GM23248 (cell line): ENCODE measurements around the gene FOXS1. TPM values are rescaled to one million over a fixed set of nuclear protein-coding genes. Genes with fewer than 3 reads are reported as not detected.

Source experiments
- DNase-seq: peaks from one replicate; pipeline ENCODE4 v3.0.0-alpha.2; 2015
- H2AFZ ChIP-seq: fragments of 200-600 bp; sonication (generic); 2 replicates; pipeline ENCODE4 v1.6.1; 2016; ENCODE audit warnings: antibody characterized with exemption
- H3F3A ChIP-seq: fragments of 200-600 bp; sonication (generic); 2 replicates; pipeline ENCODE4 v1.6.1; 2016; ENCODE audit warnings: mild to moderate bottlenecking, antibody characterized with exemption, mixed run types; ENCODE audit not compliant: insufficient read depth
- H3K27ac ChIP-seq: fragments of 200-600 bp; sonication (generic); 2 replicates; pipeline ENCODE4 v1.5.1; 2016; ENCODE audit warnings: mild to moderate bottlenecking
- H3K27me3 ChIP-seq: fragments of 200-600 bp; sonication (generic); replicated peaks from 2 replicates; pipeline ENCODE4 v1.6.1; 2016; ENCODE audit warnings: mild to moderate bottlenecking; ENCODE audit not compliant: insufficient read depth
- H3K36me3 ChIP-seq: fragments of 200-600 bp; sonication (generic); 2 replicates; pipeline ENCODE4 v1.6.1; 2016; ENCODE audit warnings: low read depth, mild to moderate bottlenecking
- H3K4me1 ChIP-seq: fragments of 200-600 bp; sonication (generic); 2 replicates; pipeline ENCODE4 v1.6.1; 2016; ENCODE audit warnings: mild to moderate bottlenecking; ENCODE audit not compliant: insufficient read depth
- H3K4me2 ChIP-seq: fragments of 200-600 bp; sonication (generic); one replicate; pipeline ENCODE4 v1.6.1; 2016; ENCODE audit warnings: mild to moderate bottlenecking; ENCODE audit not compliant: unreplicated experiment
- H3K4me3 ChIP-seq: fragments of 200-600 bp; sonication (generic); 2 replicates; pipeline ENCODE4 v1.5.1; 2016; ENCODE audit warnings: mild to moderate bottlenecking
- H3K79me2 ChIP-seq: fragments of 200-600 bp; sonication (generic); 2 replicates; pipeline ENCODE4 v1.6.1; 2016; ENCODE audit warnings: mild to moderate bottlenecking; ENCODE audit not compliant: insufficient read depth
- H3K9ac ChIP-seq: fragments of 200-600 bp; sonication (generic); 2 replicates; pipeline ENCODE4 v1.6.1; 2016; ENCODE audit warnings: mild to moderate bottlenecking
- H3K9me2 ChIP-seq: fragments of 200-600 bp; sonication (generic); 2 replicates; pipeline ENCODE4 v1.6.1; 2016; ENCODE audit warnings: mixed run types, mild to moderate bottlenecking, moderate library complexity; ENCODE audit not compliant: insufficient read depth
- H3K9me3 ChIP-seq: fragments of 200-600 bp; sonication (generic); one replicate; pipeline ENCODE4 v1.6.1; 2017; ENCODE audit warnings: low read depth
- H4K20me1 ChIP-seq: fragments of 200-600 bp; sonication (generic); 2 replicates; pipeline ENCODE4 v1.6.0; 2016; ENCODE audit not compliant: insufficient read depth
- EZH2 ChIP-seq: fragments of 200-600 bp; sonication (generic); IDR thresholded peaks from 2 replicates; pipeline ENCODE4 v1.6.1; 2018; ENCODE audit warnings: antibody characterized with exemption, mild to moderate bottlenecking; ENCODE audit not compliant: insufficient read depth, poor library complexity, severe bottlenecking
- EZH2phosphoT487 ChIP-seq: fragments of 200-600 bp; sonication (generic); IDR thresholded peaks from 2 replicates; pipeline ENCODE4 v1.6.1; 2018; ENCODE audit warnings: antibody characterized with exemption, moderate library complexity, mild to moderate bottlenecking, low read depth; ENCODE audit not compliant: insufficient read depth
- WGBS, 2 experiments: methylation state at CpG; one replicate each; pipeline ENCODE4 v1.1.6; 2015 to 2017; ENCODE audit warnings: low lambda C conversion rate in 2 of 2, low coverage in 1 of 2; ENCODE audit errors: missing lambda C conversion rate in 2 of 2; 5-methylcytosine and 5-hydroxymethylcytosine counted together
- in situ Hi-C: fragments of 300-500 bp; cut with MboI; formaldehyde crosslinking; loops from 2 replicates; pipeline ENCODE4 v1.15.0; 2020
- polyA plus RNA-seq: library from polyadenylated mRNA; unstranded; fragments of >200 nt; fragmentation: Nextera tagmentation; extraction: Ambion mirVana; gene quantifications from 2 replicates; pipeline ENCODE4 v1.2.1, GENCODE V29; 2016
- total RNA-seq: library from RNA; depleted of rRNA; stranded (reverse); fragments of >200 nt; shearing (Covaris generic); gene quantifications from 2 replicates; pipeline ENCODE4 v1.2.3, GENCODE V29; 2014

FOXS1 gene
- total and polyA plus RNA-seq, 2 experiments from 2014 or later: not detected

DNA sequence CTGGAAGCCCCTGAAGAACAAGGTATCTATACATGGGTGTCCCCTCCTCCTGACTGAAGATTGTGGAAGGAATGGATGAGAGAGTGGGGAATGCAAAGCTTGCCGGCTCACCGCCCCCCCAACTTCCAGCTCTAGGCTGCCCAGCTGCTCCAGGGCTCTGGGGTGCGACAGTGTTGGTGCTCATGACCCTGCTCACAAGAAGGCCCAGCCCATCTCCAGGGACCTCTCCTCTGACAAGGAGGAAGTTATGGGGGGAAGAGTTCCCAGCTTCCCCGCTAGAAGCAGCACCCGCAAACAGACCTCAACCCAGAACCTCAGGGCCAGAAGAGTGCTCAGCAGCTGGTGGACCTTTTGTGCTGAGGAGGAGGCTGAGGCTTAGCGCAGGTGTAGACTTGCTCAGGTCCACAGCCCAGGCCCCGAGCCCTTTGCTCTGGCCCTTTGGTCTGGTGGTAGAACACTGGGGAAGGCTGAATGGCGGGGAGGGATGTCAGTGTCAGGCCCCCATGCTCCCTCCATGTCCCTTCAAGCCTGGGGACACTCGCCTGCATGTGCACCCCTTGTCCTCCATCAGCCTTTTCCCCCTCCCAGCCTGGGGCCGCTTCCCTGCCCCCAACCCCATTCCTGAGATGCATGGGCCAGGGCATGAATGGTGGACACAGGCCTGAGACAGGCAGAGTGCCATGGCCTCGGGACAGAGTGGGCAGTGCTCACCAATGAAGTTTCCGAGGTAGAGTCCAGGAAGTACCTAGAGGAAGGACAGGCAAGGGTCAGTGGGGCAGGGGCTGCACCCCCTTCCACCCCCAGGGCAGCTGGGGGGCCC, 23.7 kb upstream of the FOXS1 start:
- no peak overlapping the region for H2AFZ ChIP-seq
- DNase-seq: no peak
- no peak overlapping the region for H3K4me2 ChIP-seq
- H4K20me1 ChIP-seq: no peaks in the 10 kb centered on the region
- H3K36me3 ChIP-seq: no peaks in the 10 kb centered on the region
- 69 to 79% methylated on average over 12 of the region's 12 CpGs for WGBS, 2 experiments
- in situ Hi-C loops: no loop called here
- H3K79me2 ChIP-seq: no peaks in the 10 kb centered on the region
- no peak overlapping the region for H3K4me3 ChIP-seq
- H3K9ac ChIP-seq: no peak overlapping the region
- no peaks in the 10 kb centered on the region for H3K4me1 ChIP-seq
- H3K27ac ChIP-seq: no peak overlapping the region
- no peaks in the 10 kb centered on the region for H3K9me2 ChIP-seq
- H3K27me3 ChIP-seq: peaks cover 57% of the 10 kb centered on the region
- no peaks in the 10 kb centered on the region for H3F3A ChIP-seq
- H3K9me3 ChIP-seq: no peaks in the 10 kb centered on the region
- TF ChIP-seq EZH2: no peak
- no peak for TF ChIP-seq EZH2phosphoT487

- in situ Hi-C loops: no loop called here
- no peak for DNase-seq
- no peak overlapping the region for H3K4me3 ChIP-seq
- H3K4me2 ChIP-seq: no peak overlapping the region
- no peak for TF ChIP-seq EZH2
- no peak for TF ChIP-seq EZH2phosphoT487
- no peak overlapping the region for H3K27ac ChIP-seq
- no peaks in the 10 kb centered on the region for H3K4me1 ChIP-seq
- H2AFZ ChIP-seq: no peak overlapping the region
- no peaks in the 10 kb centered on the region for H3K79me2 ChIP-seq
- no peaks in the 10 kb centered on the region for H3K9me2 ChIP-seq
- H4K20me1 ChIP-seq: no peaks in the 10 kb centered on the region
- peaks cover 50% of the 10 kb centered on the region for H3K27me3 ChIP-seq
- 60 to 68% methylated on average over 3 of the region's 3 CpGs for WGBS, 2 experiments
- H3K9ac ChIP-seq: no peak overlapping the region
- no peaks in the 10 kb centered on the region for H3F3A ChIP-seq
- no peaks in the 10 kb centered on the region for H3K9me3 ChIP-seq
- H3K36me3 ChIP-seq: no peaks in the 10 kb centered on the region
These were observed 20.8 kb upstream of the FOXS1 start for GRCh38 chr20:31866221-31866620.

GRCh38 chr20:31864521-31865400, 19.4 kb upstream of the FOXS1 start:
- in situ Hi-C loops: no loop called here
- no peak for DNase-seq
- no peak overlapping the region for H3K4me2 ChIP-seq
- H3K27me3 ChIP-seq: peaks cover 47% of the 10 kb centered on the region
- no peaks in the 10 kb centered on the region for H4K20me1 ChIP-seq
- no peak overlapping the region for H3K4me3 ChIP-seq
- H3K79me2 ChIP-seq: no peaks in the 10 kb centered on the region
- no peak overlapping the region for H2AFZ ChIP-seq
- no peak overlapping the region for H3K9ac ChIP-seq
- WGBS, 2 experiments: 72 to 74% methylated on average over 10 to 12 of the region's 12 CpGs
- no peak overlapping the region for H3K27ac ChIP-seq
- H3K36me3 ChIP-seq: no peaks in the 10 kb centered on the region
- H3K9me2 ChIP-seq: no peaks in the 10 kb centered on the region
- TF ChIP-seq EZH2phosphoT487 (no peak), EZH2 (no peak)
- H3K9me3 ChIP-seq: no peaks in the 10 kb centered on the region
- 0 out of 2 replicates have a peak, but pooled peaks cover 3% of the 10 kb centered on the region for H3K4me1 ChIP-seq
- no peaks in the 10 kb centered on the region for H3F3A ChIP-seq

DNA sequence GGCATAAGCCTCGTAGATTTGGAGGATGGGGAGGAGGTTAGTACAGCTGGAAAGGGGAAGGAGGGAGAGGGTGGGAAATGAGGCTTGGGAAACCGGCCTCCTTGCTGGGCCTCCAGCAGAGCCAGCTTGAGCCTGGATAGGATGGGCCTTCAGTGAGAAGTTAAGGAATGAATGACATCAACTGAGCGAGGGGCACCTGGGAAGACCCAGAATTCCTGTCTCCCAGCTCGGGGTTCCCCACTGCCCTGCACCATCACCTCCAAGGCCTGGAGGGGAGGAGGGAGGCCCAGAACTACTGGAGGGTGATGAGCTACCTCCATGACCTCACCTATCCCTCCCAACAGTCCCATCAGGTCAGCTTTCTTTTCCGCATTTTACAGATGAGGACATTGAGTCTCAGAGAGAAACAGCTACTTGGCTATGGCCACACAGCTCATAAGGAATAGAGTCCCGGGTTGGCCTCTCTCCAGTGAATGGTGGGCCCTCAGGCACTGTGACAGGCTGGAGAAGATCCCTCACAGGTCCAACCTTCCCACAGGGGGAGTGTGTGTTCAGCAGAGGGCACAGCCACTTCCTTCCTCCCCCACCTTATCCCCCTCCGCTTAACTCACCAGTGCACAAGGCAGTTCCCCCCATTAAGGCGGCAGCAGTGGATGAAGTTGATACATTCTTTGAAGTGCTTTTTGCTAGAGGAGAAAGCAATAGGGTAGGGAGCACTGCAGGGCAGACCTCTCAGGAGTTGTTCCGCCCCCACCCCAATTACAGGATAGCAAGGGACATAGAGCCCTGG, 18.1 kb upstream of the FOXS1 start:
- in situ Hi-C loops: no loop called here

More for the DNA sequence above, 18.1 kb upstream of the FOXS1 start:
- no peak overlapping the region for H3K27ac ChIP-seq
- no peak overlapping the region for H3K4me3 ChIP-seq
- no peak overlapping the region for H3K9ac ChIP-seq
- no peak for DNase-seq
- no peaks in the 10 kb centered on the region for H3K9me3 ChIP-seq
- no peaks in the 10 kb centered on the region for H3K9me2 ChIP-seq
- H3K36me3 ChIP-seq: no peaks in the 10 kb centered on the region
- WGBS, 2 experiments: 62 to 69% methylated on average over 9 of the region's 9 CpGs
- TF ChIP-seq EZH2phosphoT487 (no peak), EZH2 (no peak)
- H3F3A ChIP-seq: no peaks in the 10 kb centered on the region
- 0 out of 2 replicates have a peak, but pooled peaks cover 3% of the 10 kb centered on the region for H3K4me1 ChIP-seq
- no peak overlapping the region for H3K4me2 ChIP-seq
- peaks cover 47% of the 10 kb centered on the region for H3K27me3 ChIP-seq
- no peak overlapping the region for H2AFZ ChIP-seq
- H4K20me1 ChIP-seq: no peaks in the 10 kb centered on the region
- H3K79me2 ChIP-seq: no peaks in the 10 kb centered on the region
